Measurements from ENCODE around the gene ARHGAP26.

ARHGAP26 gene

DNA sequence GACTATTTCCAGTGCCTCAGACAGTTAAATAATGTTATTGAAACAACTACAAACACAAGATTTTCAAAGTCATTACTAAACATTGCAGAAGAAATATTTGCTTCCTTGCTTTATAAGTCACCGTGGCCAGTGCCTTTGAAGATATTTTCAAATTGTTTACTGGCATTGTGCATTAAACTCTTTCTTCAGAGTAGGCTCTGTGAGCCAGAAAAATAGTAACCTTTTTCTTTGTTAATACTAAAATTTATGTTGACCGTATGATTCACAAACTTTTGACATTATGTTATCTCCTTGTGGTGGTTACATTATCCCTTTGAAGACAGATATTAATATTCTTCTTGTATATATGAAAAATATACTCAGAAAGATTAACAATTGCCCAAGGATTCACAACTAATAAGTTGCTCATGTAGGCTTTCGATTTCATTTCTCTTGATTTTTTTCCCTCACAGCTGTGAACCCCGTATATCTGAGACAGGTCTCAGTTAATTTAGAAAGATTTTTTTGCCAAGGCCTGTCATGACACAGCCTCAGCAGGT, 493.2 kb downstream of the ARHGAP26 start:
- Histone ChIP-seq H3K4me3 (ENCODE audit: insufficient read depth, low read depth, low read length) (no peak overlapping the region), H3K36me3 (ENCODE audit: control insufficient read depth, insufficient read depth, low read length) (no peaks in the 10 kb centered on the region), H3K9me3 (ENCODE audit: control insufficient read depth, low read length) (no peaks in the 10 kb centered on the region), H3K4me1 (ENCODE audit: control insufficient read depth, insufficient read depth, low read length) (no peaks in the 10 kb centered on the region), H3K27ac (ENCODE audit: insufficient read depth, low read depth, low read length, poor library complexity, severe bottlenecking) (no peak overlapping the region), H3K27me3 (ENCODE audit: control insufficient read depth, insufficient read depth, low read length, poor library complexity, severe bottlenecking) (no peaks in the 10 kb centered on the region)
- 93 to 95% methylated on average over 3 of the region's 4 CpGs for WGBS, 2 experiments

DNA sequence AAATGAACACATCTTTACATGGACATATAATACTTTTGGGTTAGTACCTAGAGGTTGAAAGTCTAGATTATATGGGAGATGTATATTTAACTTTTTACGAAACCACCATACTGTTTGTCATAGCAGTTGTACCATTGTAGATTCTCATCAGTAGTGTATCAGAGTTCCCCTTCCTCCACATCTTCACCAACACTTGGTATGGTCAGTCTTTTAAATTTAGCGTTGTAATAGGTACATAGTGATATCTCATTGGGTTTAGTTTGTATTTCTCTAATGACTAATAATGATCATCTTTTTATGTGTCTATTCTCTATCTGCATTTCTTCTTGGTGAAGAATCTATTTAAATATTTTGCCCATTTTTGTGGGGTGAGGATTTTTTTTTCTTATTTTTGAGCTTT, 495.8 kb downstream of the ARHGAP26 start:
- Histone ChIP-seq H3K27ac (ENCODE audit: insufficient read depth, low read depth, low read length, poor library complexity, severe bottlenecking) (no peak overlapping the region), H3K27me3 (ENCODE audit: control insufficient read depth, insufficient read depth, low read length, poor library complexity, severe bottlenecking) (no peaks in the 10 kb centered on the region), H3K4me3 (ENCODE audit: insufficient read depth, low read depth, low read length) (no peak overlapping the region), H3K36me3 (ENCODE audit: control insufficient read depth, insufficient read depth, low read length) (no peaks in the 10 kb centered on the region), H3K9me3 (ENCODE audit: control insufficient read depth, low read length) (no peaks in the 10 kb centered on the region), H3K4me1 (ENCODE audit: control insufficient read depth, insufficient read depth, low read length) (no peaks in the 10 kb centered on the region)
- no CpG with 5 or more reads among the region's 2 CpGs for WGBS, 2 experiments

DNA sequence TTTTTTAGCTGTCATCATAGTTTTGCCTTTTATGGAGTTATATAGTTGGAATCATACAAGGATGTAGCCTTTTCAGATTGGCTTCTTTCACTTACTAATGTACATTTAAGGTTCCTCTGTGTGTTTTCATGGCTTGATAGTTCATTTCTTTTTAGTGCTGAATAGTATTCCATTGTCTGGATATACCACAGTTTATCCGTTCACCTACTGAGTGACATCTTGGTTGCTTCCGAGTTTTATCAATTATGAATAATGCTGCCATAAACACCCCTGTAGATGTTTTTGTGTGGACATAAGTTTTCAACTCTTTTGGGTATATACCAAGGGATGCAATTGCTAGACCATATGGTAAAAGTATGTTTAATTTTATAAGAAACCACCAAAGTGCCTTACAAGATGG, 497.0 kb downstream of the ARHGAP26 start:
- no peaks in the 10 kb centered on the region for H3K27me3 ChIP-seq (ENCODE audit: control insufficient read depth, insufficient read depth, low read length, poor library complexity, severe bottlenecking)
- WGBS, 2 experiments: 94% methylated on average over 2 of the region's 2 CpGs
- no peak overlapping the region for H3K4me3 ChIP-seq (ENCODE audit: insufficient read depth, low read depth, low read length)
- H3K4me1 ChIP-seq (ENCODE audit: control insufficient read depth, insufficient read depth, low read length): no peaks in the 10 kb centered on the region
- no peaks in the 10 kb centered on the region for H3K36me3 ChIP-seq (ENCODE audit: control insufficient read depth, insufficient read depth, low read length)
- H3K27ac ChIP-seq (ENCODE audit: insufficient read depth, low read depth, low read length, poor library complexity, severe bottlenecking): no peak overlapping the region
- H3K9me3 ChIP-seq (ENCODE audit: control insufficient read depth, low read length): no peaks in the 10 kb centered on the region

DNA sequence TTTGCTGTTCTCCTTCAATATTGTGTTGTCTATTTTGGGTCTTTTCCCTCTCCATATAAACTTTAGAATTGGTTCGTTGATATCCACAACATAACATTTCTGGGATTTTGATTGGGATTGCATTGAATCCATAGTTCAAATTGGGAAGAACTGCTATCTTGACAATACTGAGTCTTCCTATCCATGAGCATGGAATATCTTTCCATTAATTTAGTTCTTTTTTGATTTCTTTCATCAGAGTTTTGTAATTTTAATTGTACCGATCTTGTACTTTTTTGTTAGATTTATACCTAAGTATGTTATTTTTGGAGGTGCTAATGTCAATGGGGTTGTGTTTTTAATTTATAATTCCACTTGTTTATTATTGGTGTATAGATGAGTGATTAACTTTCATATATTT, 498.2 kb downstream of the ARHGAP26 start:
- Histone ChIP-seq H3K4me1 (ENCODE audit: control insufficient read depth, insufficient read depth, low read length) (no peaks in the 10 kb centered on the region), H3K9me3 (ENCODE audit: control insufficient read depth, low read length) (no peaks in the 10 kb centered on the region), H3K27me3 (ENCODE audit: control insufficient read depth, insufficient read depth, low read length, poor library complexity, severe bottlenecking) (no peaks in the 10 kb centered on the region), H3K27ac (ENCODE audit: insufficient read depth, low read depth, low read length, poor library complexity, severe bottlenecking) (no peak overlapping the region), H3K4me3 (ENCODE audit: insufficient read depth, low read depth, low read length) (no peak overlapping the region), H3K36me3 (ENCODE audit: control insufficient read depth, insufficient read depth, low read length) (no peaks in the 10 kb centered on the region)
- WGBS, 2 experiments: 100% methylated on average over 1 of the region's 2 CpGs; no CpG with 5 or more reads in 1 of the 2 experiments

DNA sequence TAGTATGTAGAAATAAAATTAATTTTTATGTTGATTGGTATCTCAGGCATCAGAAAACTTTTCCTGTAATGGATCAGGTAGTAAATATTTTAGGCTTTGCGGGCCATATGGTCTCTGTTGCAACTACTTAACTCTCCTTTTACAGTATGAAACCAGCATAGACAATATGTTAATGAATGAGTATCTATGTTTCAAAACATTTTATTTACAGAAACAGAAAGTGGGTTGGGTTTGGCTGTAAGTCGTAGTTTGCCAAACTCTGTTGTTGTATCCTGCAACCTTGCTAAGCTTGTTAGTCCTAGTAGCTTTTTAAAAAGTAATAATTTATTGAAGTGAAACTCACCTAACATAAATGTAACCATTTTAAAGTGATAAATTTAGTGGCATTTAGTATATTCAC, 501.3 kb downstream of the ARHGAP26 start:
- 95 to 100% methylated on average over 1 to 2 of the region's 2 CpGs for WGBS, 2 experiments
- H3K4me1 ChIP-seq (ENCODE audit: control insufficient read depth, insufficient read depth, low read length): no peaks in the 10 kb centered on the region
- no peaks in the 10 kb centered on the region for H3K27me3 ChIP-seq (ENCODE audit: control insufficient read depth, insufficient read depth, low read length, poor library complexity, severe bottlenecking)
- H3K9me3 ChIP-seq (ENCODE audit: control insufficient read depth, low read length): no peaks in the 10 kb centered on the region
- no peak overlapping the region for H3K27ac ChIP-seq (ENCODE audit: insufficient read depth, low read depth, low read length, poor library complexity, severe bottlenecking)
- H3K36me3 ChIP-seq (ENCODE audit: control insufficient read depth, insufficient read depth, low read length): no peaks in the 10 kb centered on the region
- no peak overlapping the region for H3K4me3 ChIP-seq (ENCODE audit: insufficient read depth, low read depth, low read length)

DNA sequence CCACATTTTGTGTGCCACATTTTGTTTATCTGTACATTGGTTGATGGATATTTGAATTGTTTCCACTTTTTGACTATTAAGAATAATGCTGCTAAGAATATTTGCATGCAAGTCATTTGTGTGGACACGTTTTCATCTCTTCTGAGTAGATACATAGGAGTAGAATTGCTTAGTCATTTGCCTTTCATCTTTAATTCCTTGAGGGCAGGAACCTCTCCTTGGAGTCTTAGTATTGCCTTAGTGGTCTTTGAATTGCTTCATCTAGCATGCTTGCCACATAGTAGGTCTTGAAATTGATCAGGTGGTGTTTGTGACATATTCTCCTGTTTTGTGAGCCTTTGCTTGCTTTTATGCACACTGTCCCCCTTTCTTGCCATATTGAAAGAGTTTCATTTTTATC, 504.8 kb downstream of the ARHGAP26 start:
- no peak overlapping the region for H3K27ac ChIP-seq (ENCODE audit: insufficient read depth, low read depth, low read length, poor library complexity, severe bottlenecking)
- H3K4me3 ChIP-seq (ENCODE audit: insufficient read depth, low read depth, low read length): no peak overlapping the region
- WGBS, 2 experiments: 93 to 100% methylated on average over 1 of the region's 1 CpG
- H3K36me3 ChIP-seq (ENCODE audit: control insufficient read depth, insufficient read depth, low read length): no peaks in the 10 kb centered on the region
- no peaks in the 10 kb centered on the region for H3K4me1 ChIP-seq (ENCODE audit: control insufficient read depth, insufficient read depth, low read length)
- no peaks in the 10 kb centered on the region for H3K27me3 ChIP-seq (ENCODE audit: control insufficient read depth, insufficient read depth, low read length, poor library complexity, severe bottlenecking)
- H3K9me3 ChIP-seq (ENCODE audit: control insufficient read depth, low read length): no peaks in the 10 kb centered on the region

DNA sequence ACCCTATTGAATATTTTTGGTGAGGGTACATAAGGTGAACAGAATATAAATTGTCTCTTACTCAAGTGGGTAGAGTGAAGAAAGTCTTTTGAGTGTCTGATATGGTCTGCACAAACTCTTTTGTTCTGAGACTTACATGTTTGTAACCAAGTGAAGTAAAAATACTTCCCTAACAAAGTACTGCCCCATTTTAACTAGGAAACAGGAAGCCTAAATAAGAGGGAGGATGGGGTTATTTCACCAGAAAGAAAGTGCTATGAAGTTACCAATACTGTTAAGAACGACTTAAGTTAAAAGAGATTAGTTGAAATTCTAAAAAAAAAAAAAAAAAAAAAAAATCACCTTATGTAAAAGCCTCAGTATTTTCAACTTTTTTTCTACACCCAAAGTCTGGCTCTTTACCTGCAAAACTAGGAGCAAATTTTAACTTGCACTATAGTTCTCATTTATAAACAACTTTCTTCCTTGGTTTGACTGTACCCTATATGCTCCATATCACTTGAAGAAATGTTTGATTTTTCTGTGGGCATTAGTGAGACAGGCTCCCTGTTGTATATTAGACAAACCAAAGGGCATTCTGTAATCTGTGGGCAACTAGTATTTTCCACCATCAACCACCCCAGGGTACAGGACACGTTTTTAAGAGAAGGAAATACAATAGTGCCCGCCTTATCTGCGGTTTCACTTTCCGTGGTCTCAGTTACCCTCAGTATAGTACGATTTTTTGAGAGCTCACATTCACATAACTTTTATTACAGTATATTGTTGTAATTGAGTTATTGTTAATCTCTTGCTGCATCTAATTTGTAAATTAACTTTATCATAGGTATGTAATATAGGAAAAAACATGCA, 505.6 kb downstream of the ARHGAP26 start:
- Histone ChIP-seq H3K9me3 (ENCODE audit: control insufficient read depth, low read length) (no peaks in the 10 kb centered on the region), H3K27ac (ENCODE audit: insufficient read depth, low read depth, low read length, poor library complexity, severe bottlenecking) (no peak overlapping the region), H3K27me3 (ENCODE audit: control insufficient read depth, insufficient read depth, low read length, poor library complexity, severe bottlenecking) (no peaks in the 10 kb centered on the region), H3K4me1 (ENCODE audit: control insufficient read depth, insufficient read depth, low read length) (no peaks in the 10 kb centered on the region), H3K36me3 (ENCODE audit: control insufficient read depth, insufficient read depth, low read length) (no peaks in the 10 kb centered on the region), H3K4me3 (ENCODE audit: insufficient read depth, low read depth, low read length) (no peak overlapping the region)
- WGBS, 2 experiments: 92 to 97% methylated on average over 4 of the region's 6 CpGs

DNA sequence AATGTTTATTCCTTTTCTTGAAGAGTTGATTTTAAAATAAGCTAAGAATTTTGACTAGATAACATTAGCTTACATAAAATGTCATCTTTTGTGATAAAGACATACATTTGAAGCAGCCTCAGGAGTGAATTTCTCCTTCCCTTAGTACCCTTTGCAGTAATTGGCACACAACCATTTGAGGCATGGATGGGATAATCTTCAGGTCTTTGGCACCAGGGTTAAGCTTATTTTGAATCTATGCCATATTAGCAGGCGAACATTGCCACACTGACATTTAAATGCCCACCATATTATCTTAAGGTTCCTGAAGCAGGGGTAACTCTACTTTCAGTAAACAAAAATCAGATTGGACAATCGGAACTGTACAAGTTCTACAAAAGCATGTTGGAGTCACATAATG, 507.4 kb downstream of the ARHGAP26 start:
- Histone ChIP-seq H3K4me1 (ENCODE audit: control insufficient read depth, insufficient read depth, low read length) (no peaks in the 10 kb centered on the region), H3K9me3 (ENCODE audit: control insufficient read depth, low read length) (no peaks in the 10 kb centered on the region), H3K27me3 (ENCODE audit: control insufficient read depth, insufficient read depth, low read length, poor library complexity, severe bottlenecking) (no peaks in the 10 kb centered on the region), H3K4me3 (ENCODE audit: insufficient read depth, low read depth, low read length) (no peak overlapping the region), H3K27ac (ENCODE audit: insufficient read depth, low read depth, low read length, poor library complexity, severe bottlenecking) (no peak overlapping the region), H3K36me3 (ENCODE audit: control insufficient read depth, insufficient read depth, low read length) (no peaks in the 10 kb centered on the region)
- 95 to 97% methylated on average over 2 of the region's 2 CpGs for WGBS, 2 experiments
